ENCODE data around the gene ZNF668.

DNA sequence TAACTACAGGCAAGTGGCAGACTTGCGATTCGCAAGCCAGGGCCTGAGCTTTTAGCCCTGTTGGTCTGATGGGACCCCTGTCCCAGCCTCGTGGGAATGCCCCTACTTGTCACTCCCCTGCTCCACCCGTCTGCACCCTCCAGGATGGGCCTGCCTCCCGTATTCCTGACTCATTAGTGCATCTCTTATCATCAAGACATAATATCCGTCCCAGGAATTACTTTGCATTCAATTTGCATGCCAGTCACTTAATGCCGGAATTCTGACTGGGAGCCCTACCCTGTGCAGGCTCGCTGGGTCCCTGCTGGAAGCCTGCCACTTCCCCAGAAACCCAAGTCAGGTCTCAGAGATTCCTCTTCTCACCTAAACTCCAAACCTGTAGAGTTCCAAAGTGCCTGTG lies 11.4 kb upstream of the ZNF668 start:
- no peak for TF ChIP-seq EZH2phosphoT487 (IDR thresholded peaks at IDR 0.05; ENCODE audit: low read length)
- TF ChIP-seq, protein P1, sequence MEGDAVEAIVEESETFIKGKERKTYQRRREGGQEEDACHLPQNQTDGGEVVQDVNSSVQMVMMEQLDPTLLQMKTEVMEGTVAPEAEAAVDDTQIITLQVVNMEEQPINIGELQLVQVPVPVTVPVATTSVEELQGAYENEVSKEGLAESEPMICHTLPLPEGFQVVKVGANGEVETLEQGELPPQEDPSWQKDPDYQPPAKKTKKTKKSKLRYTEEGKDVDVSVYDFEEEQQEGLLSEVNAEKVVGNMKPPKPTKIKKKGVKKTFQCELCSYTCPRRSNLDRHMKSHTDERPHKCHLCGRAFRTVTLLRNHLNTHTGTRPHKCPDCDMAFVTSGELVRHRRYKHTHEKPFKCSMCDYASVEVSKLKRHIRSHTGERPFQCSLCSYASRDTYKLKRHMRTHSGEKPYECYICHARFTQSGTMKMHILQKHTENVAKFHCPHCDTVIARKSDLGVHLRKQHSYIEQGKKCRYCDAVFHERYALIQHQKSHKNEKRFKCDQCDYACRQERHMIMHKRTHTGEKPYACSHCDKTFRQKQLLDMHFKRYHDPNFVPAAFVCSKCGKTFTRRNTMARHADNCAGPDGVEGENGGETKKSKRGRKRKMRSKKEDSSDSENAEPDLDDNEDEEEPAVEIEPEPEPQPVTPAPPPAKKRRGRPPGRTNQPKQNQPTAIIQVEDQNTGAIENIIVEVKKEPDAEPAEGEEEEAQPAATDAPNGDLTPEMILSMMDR (IDR thresholded peaks at IDR 0.05; ENCODE audit: low read length) = no peak
